ENCODE measurements around the gene FLT3. TPM values are rescaled to one million over a fixed set of nuclear protein-coding genes. Genes with fewer than 3 reads are reported as not detected.
"Not testable (repeated sequence)": the region's sequence is repeated elsewhere in the genome, so short reads cannot be mapped to it uniquely, and the experiment has no call there.

Gene FLT3
- total RNA-seq, 1 donor from 2014 or later: 0.91 TPM

DNA sequence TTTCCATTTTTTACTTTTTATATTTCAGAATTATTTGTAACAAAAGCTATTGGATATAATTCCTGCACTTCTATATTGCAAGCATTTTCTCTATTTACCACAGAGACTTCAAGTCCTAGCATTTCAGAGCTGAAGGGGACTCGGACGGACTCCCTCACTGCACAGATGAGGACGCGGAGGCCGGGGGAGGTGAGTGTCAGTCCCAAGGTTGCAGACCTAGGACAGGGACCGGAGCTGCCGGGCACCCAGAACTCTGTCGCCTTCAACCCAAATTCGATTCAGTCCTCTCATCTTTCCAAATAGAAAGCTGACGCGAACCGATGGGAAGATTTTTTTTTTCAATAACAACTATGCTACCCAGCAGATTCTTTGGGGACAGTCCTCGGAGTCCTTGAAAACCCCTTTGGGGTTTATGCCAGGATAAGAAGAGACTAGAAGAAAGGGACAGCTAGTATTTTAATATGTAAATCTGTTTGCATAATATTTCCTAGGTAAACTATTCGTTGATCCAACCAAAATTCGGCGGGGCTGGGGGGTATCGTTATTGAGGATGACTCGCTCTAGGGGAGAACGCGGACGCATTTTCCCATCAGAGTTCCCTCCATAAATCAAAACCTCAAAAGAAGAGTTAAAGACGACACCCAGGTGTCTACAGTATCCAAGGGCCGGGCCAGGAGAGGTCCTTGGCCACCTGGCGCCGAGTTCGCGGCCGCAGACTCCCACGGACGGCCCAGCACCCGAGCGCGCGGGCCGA lies 803 bp downstream of the FLT3 start:
- DNase-seq (ENCODE audit: low spot score): no peak

DNA sequence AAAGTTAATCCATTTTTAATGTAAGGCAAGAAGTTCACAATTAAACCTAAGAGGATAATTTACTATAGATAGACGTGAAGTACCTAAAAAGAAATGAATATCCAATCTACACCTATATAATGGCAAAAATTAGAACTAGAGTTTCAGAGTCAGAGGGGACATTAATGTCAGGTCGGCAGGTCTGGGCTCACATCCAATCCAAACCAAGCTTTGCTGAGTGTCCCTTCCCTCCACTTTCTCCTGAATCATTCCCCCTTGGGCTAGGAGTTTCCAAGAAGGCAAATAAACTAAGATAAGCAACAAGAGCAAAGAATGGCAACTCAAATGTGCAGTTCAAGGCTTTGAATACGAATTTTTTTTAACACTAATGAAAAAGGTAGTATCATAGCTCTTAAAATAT lies 2.9 kb downstream of the FLT3 start:
- DNase-seq (ENCODE audit: low spot score): no peak

DNA sequence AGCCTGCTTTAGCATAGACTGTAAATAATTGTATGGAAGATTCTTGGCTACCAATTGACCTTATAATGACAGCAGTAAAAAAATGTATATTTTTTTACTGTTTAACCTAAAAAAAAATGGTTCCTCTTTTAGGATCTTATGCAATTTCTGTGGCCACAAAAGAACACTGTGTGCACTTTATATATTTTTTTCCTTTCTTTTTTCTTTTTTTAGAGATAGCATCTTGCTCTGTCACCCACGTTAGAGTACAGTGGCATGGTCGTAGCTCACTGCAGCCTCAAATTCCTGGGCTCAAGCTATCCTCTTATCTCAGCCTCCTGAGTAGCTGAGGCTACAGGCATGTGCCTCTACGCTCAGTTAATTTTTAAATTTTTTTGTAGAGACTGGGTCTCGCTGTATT lies 6.1 kb downstream of the FLT3 start:
- no peak for DNase-seq (ENCODE audit: low spot score)

DNA sequence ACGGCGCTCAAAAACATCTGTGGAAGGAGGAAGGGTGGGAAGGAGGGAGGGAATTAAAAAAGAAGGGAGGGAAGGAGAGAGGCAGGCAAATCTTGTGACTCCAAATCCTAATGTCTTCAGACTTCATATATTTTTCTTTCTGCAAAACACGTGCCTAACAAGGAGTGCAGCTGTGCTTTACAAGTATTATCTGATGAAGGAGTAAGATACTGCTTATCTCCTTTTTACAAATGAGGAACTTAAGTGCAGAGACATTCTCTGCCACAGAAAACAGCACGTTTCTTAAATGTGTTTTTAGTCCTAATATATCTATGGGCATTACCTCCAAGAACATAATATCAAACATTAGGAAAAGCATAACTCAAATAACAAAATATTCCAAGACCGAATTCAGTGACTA lies 6.5 kb downstream of the FLT3 start:
- DNase-seq (ENCODE audit: low spot score): no peak

DNA sequence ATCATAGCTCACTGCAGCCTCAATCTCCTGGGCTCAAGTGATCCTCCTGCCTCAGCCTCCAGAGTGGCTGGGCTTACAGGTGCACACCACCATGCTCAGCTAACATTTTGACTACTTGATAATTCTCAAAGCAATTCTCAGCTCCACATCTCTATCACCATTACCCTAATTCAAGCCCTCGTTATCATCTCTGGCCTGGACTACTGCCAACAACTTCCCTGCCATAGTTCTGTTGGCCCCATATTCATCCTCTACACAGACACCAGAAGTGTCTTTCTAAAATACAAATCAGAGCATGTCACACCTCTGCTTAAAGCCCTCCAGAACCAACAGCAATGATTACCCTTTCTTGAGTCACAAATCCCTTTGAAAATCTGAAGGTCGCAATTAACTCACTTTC lies 7.9 kb downstream of the FLT3 start:
- DNase-seq (ENCODE audit: low spot score): no peak

DNA sequence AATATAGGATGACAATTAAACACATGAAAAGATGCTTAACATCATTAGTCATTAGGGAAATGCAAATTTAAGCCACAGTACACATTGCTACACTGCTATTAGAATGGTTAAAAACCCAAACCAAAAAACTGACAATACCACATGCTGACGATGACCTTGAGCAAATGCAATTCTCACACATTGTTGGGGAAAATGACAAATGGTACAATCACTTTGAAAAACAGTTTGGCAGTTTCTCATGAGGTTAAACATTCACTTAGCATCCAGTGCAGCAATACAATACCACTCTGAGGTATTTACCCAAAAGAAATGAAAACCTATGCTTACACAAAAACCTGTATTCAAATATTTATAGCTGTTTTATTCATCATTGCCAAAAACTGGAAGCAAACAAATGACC lies 11.3 kb downstream of the FLT3 start:
- no peak for DNase-seq (ENCODE audit: low spot score)

DNA sequence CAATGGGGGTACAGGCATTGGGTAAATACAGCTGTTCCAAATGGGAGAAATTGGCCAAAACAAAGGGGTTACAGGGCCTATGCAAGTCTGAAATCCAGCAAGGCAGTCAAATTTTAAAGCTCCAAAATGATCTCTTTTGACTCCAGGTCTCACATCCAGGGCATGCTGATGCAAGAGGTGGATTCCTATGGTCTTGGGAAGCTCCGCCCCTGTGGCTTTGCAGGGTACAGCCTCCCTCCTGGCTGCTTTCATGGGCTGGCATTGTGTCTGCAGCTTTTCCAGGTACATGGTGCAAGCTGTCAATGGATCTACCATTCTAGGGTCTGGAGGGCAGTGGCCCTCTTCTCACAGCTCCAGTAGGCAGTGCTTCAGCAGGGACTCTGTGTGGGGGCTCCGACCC lies 22.6 kb downstream of the FLT3 start:
- DNase-seq (ENCODE audit: low spot score): not testable (repeated sequence)

DNA sequence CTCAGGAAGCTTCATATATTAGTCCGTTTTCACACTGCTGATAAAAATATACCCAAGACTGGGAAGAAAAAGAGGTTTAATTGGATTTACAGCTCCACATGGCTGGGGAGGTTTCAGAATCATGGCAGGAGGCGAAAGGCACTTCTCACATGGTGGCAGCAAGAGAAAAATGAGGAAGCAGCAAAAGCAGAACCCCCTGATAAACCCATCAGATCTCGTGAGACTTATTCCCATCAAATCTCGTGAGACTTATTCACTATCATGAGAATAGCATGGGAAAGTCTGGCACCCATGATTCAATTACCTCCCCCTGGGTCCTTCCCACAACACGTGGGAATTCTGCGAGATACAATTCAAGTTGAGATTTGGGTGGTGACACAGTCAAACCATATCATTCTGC lies 23.1 kb downstream of the FLT3 start:
- DNase-seq (ENCODE audit: low spot score): no peak

DNA sequence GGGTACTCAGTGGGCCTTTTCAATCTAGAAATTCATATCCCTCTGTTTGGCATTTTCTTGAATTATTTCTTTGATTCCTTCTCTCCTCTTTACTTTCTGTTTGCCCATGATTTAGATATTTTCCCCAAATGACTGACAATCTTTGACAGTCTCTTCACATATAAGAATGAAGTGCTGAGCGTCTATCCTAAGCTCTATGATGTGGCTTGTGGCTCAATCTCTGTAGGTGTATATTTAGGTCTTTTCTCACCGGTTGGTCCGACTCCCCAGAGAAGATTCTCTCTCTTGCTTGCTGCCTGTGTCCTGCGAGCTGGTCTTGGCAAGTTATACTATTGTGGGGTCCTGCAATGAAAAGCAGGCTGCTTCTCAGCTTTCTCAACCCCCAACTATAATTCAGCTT lies 29.0 kb downstream of the FLT3 start:
- no peak for DNase-seq (ENCODE audit: low spot score)

DNA sequence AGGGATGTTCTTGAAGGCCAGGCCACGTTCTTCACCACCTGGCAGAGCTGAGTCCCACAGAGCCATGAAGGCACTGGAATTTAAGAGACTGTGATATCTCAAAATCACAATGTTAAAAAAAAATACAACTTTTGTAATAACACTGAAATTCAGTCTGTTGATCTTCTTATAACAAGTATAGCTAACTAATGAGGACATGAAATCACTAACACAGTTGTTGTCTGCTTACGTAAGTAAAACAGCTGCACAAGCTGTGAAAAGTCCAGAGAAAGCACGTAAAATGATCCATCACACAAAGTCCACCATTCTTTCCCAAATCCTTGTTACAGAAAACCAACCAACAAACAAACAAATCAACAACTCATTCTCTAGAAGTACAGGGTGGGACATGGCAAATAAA lies 32.9 kb downstream of the FLT3 start:
- DNase-seq (ENCODE audit: low spot score): no peak

DNA sequence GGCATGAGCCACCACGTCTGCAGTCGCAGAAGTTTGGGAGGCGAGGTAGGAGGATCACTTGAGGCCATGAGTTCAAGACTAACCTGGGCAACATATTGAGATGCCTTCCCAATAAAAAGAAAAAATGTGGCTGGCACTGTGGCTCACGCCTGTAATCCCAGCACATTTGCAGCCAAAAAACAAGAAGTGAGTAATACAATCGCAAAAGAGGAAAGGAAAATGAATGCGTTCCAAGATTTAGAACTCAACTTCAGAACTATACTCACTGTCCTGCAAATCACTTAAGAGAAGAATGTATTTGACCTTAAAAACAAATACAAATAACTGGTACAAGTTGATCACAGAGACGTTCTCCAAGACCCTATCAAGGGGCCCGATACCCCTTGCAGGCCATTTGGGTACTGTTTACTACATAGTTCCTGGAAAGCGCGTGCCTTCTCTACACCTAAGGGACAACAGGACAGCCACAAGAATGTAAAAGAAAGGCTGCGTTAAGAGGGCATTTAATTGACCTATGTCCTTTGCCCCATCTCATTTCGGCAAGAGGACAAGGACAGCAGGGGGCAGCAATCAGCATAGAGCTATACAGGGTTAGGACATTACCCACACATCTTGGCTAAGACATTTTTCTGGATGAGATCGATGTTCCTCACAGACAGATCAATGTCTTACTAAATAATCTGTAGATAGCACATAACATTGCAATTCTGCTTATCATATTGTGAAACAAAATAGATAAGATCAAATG lies 41.3 kb downstream of the FLT3 start:
- no peak for DNase-seq (ENCODE audit: low spot score)

DNA sequence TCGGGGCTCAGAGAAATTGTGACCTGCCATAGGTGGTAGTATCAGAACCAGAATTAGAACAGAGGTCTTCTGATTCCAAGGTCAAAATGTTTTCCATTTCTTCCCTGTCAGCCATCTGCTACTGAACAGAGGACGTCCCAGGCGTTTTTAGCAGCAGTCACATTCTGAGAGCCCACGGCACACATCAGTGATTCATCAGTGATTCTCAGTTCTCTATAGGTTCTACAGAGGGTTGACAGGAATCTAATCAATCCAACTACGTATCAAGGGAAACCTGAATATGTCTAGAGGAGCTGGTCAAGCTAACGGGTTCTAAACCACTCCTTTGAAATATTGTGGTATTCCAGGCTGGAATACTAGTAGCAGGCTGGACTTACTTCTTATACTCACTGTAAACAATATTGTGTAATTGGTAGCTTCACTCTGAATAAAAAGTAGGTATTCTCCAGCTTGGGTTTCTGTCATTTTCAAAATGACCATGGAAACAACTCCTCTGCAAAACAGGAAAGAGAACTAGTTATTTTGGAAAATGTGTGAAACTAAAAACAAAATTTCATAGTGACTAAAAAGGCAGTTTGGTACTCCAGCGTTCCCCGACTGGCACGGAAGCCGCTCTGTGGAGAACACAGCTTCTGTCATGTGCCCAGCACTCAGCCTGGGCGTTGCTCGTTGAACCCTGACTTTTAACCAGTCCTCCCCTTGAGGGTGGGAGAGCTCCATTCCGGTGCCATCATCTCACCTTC lies 43.2 kb downstream of the FLT3 start:
- no peak for DNase-seq (ENCODE audit: low spot score)

DNA sequence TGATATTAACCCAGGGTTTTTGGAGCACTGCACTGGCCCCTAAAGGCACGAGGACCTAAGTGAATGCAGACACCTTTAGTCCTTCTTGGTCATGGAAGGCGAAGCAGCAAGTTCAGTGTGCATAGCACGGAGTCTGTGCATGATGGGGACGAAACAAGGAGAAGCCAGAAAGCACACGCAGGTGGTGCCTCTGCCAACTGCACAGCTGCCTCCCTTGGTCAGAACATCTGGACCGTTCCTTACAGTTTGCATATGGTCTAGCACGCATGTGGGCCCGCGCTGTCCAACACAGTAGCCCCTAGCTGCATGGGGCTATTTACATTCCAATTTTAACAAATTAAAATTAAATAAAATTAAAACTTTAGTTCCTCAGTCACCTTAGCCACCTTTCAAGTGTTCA lies 44.0 kb downstream of the FLT3 start:
- DNase-seq (ENCODE audit: low spot score): no peak

DNA sequence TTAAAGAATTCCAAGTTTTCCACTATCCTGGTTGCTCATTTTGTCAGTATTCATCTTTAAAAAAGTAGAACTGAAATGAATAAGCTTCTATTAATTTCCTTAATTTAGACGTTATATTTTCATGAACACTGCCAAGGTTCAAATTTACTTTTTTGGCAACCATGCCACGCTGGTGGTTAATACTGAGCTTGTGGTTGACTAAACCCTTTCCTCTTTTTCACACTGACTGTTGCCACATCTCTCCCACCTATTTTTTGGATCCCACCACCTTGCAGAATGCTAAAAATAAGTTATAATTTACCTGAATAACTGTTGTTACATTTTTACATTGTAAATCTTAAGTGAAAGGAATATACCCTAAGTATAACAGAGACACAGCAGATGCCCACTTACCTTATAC lies 45.0 kb downstream of the FLT3 start:
- no peak for DNase-seq (ENCODE audit: low spot score)

DNA sequence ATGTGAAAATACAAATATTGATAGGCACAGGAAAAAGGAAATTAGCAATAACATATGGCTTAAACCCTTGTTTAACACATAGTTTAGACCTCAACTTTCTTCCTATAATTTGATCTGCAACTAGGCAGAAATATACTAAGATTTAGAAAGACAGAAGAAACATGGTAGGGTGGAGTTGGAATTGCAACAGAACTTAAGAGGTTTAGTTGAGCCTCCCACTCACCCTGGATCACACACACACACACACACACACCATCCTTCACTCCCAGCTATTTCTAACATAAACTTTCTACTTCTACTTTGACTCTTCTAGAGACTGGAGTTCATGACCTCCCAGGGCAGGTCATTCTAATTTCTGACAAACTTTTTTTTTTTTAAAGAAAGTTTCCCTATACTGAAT lies 47.4 kb downstream of the FLT3 start:
- no peak for DNase-seq (ENCODE audit: low spot score)

DNA sequence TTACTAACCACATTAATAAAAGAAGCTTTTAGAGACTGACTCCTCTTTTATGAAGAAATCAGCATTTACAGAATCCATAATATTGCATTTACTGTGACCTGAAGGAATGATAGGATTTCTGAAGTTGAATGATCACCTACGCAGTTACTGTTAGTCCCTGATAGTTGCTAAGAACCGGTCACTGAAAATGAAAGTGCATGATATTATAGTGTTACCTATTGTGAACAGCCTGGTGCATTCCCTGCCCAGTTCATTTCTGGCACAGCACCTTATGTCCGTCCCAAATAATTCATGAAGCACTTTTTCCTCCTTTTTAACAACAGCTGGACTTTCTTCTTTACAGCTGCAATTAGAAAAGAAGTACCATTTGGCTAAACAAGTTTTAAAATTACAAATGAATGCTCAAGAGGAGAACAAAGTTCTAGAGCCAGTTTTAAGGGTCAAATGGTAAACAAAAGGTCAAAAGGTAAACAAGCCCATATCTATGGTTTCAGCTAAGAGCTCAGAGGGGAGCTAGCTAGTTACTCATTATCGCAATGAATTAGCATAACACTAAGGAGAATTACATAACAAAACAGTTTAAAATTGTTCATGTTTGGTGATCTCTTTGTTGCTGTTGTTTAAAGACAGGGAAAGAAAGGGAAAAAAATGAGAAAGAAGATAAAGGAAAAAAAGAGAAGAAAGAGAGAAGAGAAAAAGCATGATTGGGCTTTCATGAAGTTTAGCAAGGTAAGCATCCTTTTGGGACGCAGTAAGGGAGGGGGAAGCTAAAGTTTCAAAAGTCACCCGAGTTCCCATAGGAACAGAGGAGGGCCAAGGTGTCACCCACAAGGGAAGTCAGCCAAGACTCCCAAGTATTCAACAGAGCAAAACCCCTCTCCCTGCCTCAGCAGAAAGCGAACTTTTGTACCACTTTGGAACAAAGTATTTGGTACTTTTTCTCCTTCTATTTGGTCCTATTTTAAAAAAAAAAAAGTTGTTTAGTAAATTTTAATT lies 50.2 kb downstream of the FLT3 start:
- DNase-seq (ENCODE audit: low spot score): no peak

DNA sequence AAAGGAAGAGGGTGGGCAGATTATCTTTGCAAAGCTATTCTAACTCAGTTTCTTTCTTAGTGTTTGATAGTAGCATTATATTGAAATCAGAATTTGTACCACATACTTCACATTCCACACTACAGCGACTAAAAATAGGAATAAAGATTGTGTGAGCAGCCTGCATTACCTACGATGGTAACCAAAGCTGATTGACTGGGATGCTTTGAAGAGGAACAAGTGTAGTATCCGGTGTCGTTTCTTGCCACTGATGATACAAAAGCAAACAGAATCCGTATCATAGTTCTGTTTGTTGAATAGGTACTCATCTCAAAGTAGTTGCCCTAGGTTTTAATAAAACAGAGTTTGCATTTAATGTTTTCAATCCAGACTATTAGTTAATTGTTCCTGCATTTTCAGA lies 51.2 kb downstream of the FLT3 start:
- DNase-seq (ENCODE audit: low spot score): no peak

DNA sequence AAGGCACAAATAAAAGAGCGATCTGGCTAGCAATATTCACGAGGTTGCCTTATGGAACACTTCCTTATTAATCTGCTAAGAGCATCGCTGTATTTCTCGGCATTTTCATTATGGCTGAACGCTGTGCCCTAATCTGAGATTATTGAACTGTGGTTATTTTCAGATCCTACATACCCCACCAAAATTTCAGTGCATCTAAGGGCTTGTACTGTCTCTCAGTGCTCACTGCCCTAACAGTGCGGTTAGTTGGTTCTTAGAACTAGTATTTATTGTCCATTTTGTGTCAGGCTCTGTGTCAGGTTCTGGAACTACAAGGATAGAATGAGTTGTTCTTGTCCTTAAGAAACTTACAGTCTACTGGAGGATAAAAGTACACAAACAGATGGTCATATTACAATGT lies 51.6 kb downstream of the FLT3 start:
- DNase-seq (ENCODE audit: low spot score): no peak

DNA sequence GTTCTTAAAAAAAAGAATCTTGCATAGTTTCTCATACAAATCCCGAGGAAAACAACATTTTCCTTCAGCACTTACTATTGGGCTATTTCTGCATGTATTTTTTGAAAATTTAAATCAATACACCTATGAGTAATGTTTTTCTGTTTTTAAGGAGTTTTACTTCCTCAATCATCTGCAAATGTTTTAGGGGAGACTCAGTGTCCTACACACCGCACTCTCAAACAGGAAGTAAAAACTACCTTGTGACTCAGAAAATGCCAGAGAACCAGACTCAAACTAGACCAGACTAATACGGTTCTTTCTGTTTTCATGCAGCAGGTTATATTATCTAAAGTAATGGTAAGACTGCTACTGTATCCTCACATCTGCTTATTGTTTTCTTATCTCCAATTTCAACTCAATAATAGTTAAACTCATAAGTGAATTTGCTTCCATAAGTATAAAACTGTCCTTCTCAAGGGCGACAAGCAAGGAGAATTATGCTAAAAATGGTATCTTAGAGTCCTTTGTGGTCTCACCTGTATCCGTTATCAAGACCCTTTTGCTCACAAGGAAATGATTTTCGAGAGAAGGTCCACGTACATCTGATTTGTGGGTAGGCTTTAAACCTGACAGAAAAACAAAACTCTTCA lies 52.5 kb downstream of the FLT3 start:
- no peak for DNase-seq (ENCODE audit: low spot score)

DNA sequence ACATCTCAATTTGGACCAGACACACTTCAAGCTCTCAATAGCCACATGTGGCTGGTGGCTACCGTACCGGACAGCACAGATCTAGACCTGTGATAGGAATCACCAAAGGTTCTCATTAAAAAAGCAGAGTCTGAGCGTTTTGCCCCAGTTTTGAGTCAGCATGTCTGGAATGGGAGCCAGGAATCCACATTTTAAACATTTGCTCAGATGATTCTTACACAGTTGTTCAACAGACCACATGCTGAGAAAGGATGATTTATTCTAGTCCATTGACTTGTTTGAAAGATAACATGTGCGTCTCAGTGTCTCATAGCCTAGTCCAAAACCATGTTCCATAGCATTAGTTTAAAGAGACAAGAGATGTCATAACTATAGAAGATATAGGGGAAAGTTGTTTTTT lies 53.4 kb downstream of the FLT3 start:
- no peak for DNase-seq (ENCODE audit: low spot score)

DNA sequence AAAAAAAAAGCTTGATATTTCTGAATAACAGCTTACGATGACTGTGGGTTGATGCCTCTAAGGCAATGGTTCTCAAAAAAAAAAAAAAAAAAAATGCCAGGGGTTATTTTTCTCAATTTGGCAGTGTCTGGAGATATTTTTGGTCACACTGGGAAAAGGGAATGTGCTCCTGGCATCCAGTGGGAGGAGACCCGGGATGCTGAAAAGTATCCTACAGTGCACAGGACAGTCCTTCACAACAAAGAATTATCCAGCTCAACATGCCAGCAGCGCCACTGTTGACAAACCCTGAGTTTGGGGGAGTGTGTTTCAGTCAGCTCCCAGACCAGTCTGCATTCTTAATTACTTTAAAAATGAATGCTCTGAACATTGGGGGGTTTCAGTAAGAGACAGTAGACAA lies 54.5 kb downstream of the FLT3 start:
- DNase-seq (ENCODE audit: low spot score): no peak

Measured in ureter (tissue), 1 donor.